Vagina (tissue), 2 donors: ENCODE measurements around the gene HOXD8.

Experiments
- POLR2A ChIP-seq, 2 donors: fragments of 450-650 bp; IDR thresholded peaks; one replicate each; pipeline ENCODE4 v1.6.1; 2017; ENCODE audit warnings: antibody characterized with exemption in 2 of 2, mild to moderate bottlenecking in 2 of 2, moderate library complexity in 2 of 2
- POLR2AphosphoS5 ChIP-seq, 2 donors: sonication (generic); formaldehyde crosslinking; IDR thresholded peaks; one replicate each; pipeline ENCODE4 v1.9.0; 2017; ENCODE audit warnings: antibody characterized with exemption in 2 of 2, mild to moderate bottlenecking in 2 of 2, low read depth in 1 of 2; ENCODE audit not compliant: insufficient read depth in 1 of 2
- TF ChIP-seq, protein P1 (sequence below), 3 experiments: fragments of 450-650 bp in 2 of 3; fragments of 200-600 bp in 1 of 3; sonication (generic) in 1 of 3; IDR thresholded peaks; one replicate each; pipeline ENCODE4 v1.5.1; 2017 to 2019; ENCODE audit warnings: antibody characterized with exemption in 3 of 3, mild to moderate bottlenecking in 2 of 3, moderate library complexity in 2 of 3

DNA sequence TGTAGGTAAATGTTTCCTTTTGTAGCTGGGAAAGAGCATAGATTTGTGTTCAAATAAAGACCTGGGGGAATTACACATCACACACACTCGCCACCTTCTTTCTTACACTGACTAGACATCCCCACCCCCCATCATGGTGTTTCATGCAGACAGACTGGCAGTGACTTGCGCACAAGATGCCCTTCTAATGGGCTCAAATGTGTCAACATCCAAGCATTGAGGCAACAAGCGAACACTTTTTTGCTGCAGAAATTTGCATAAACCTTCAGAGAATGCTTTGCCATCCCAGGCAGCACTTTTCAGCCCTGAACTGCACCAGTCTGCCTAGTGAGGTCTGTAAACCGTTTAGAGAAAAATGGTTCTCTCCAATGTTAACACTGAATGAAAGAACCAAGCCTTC is 4.5 kb downstream of the HOXD8 start:
- TF ChIP-seq, protein P1, sequence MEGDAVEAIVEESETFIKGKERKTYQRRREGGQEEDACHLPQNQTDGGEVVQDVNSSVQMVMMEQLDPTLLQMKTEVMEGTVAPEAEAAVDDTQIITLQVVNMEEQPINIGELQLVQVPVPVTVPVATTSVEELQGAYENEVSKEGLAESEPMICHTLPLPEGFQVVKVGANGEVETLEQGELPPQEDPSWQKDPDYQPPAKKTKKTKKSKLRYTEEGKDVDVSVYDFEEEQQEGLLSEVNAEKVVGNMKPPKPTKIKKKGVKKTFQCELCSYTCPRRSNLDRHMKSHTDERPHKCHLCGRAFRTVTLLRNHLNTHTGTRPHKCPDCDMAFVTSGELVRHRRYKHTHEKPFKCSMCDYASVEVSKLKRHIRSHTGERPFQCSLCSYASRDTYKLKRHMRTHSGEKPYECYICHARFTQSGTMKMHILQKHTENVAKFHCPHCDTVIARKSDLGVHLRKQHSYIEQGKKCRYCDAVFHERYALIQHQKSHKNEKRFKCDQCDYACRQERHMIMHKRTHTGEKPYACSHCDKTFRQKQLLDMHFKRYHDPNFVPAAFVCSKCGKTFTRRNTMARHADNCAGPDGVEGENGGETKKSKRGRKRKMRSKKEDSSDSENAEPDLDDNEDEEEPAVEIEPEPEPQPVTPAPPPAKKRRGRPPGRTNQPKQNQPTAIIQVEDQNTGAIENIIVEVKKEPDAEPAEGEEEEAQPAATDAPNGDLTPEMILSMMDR (IDR thresholded peaks at IDR 0.05): no peak
- TF ChIP-seq POLR2A (IDR thresholded peaks at IDR 0.05) (no peak), POLR2AphosphoS5 (IDR thresholded peaks at IDR 0.05; ENCODE audit: insufficient read depth in 1 of 2, low read depth in 1 of 2) (no peak)
